NCI-H526 treated with DMSO at 0.1 percent for 48 hours (cell line): ENCODE results near the gene MAGI2.
"Not testable (repeated sequence)": the region's sequence is repeated elsewhere in the genome, so short reads cannot be mapped to it uniquely, and the experiment has no call there.

ENCODE experiments used
- DNase-seq: peaks from one replicate; lab custom pipeline; 2025; lab: John Stamatoyannopoulos, UW

The MAGI2 gene

GRCh38 chr7:78033410-78033809 is 1420.1 kb downstream of the MAGI2 start:
- no peak for DNase-seq

- no peak for DNase-seq
Observed at GRCh38 chr7:78026492-78026891, 1427.0 kb downstream of the MAGI2 start.

- DNase-seq, result no peak
Observed at GRCh38 chr7:78024591-78024990, 1428.9 kb downstream of the MAGI2 start.

GRCh38 chr7:78023191-78023590 is 1430.3 kb downstream of the MAGI2 start:
- DNase-seq, result no peak

GRCh38 chr7:78022165-78022564 is 1431.3 kb downstream of the MAGI2 start:
- DNase-seq, result no peak

- DNase-seq, result no peak
Observed at GRCh38 chr7:78020874-78021249, 1432.6 kb downstream of the MAGI2 start.

- peak; percentile 73 for DNase-seq
Observed at GRCh38 chr7:78020136-78020873, 1433.2 kb downstream of the MAGI2 start.

GRCh38 chr7:78019447-78020135 is 1433.9 kb downstream of the MAGI2 start:
- DNase-seq, result peak; percentile 85

GRCh38 chr7:78018641-78019446 is 1434.6 kb downstream of the MAGI2 start:
- no peak for DNase-seq

GRCh38 chr7:78017591-78018100 is 1435.8 kb downstream of the MAGI2 start:
- DNase-seq, result no peak

- DNase-seq, result no peak
Observed at GRCh38 chr7:78015574-78016260, 1437.8 kb downstream of the MAGI2 start.

- DNase-seq, result no peak
Observed at GRCh38 chr7:78014401-78014800, 1439.1 kb downstream of the MAGI2 start.

GRCh38 chr7:78013386-78013785 is 1440.1 kb downstream of the MAGI2 start:
- no peak for DNase-seq

GRCh38 chr7:78011642-78012041 is 1441.8 kb downstream of the MAGI2 start:
- no peak for DNase-seq

- DNase-seq, result no peak
Observed at GRCh38 chr7:78007231-78007630, 1446.2 kb downstream of the MAGI2 start.

- DNase-seq, result no peak
Observed at GRCh38 chr7:78006063-78006755, 1447.3 kb downstream of the MAGI2 start.

GRCh38 chr7:78002715-78003114 is 1450.8 kb downstream of the MAGI2 start:
- no peak for DNase-seq

GRCh38 chr7:78002021-78002420 is 1451.4 kb downstream of the MAGI2 start:
- DNase-seq, result no peak

GRCh38 chr7:77999168-77999567 is 1454.3 kb downstream of the MAGI2 start:
- not testable (repeated sequence) for DNase-seq

GRCh38 chr7:77995717-77996116 is 1457.8 kb downstream of the MAGI2 start:
- no peak for DNase-seq

GRCh38 chr7:77993838-77994237 is 1459.6 kb downstream of the MAGI2 start:
- DNase-seq, result no peak
